Common myeloid progenitor, CD34-positive (primary cell): ENCODE results near the gene ADGRE1.

ENCODE experiments used
- CTCF ChIA-PET: fragments of 350-600 bp; sonication (Branson Sonifier 250); formaldehyde crosslinking; loops from one replicate; lab custom pipeline; 2021; ENCODE audit warnings: antibody characterized with exemption; lab: Charles Lee
- POLR2A ChIA-PET: fragments of 350-600 bp; sonication (Branson Sonifier 250); formaldehyde crosslinking; loops from one replicate; lab custom pipeline; 2021; ENCODE audit warnings: antibody characterized with exemption; lab: Charles Lee
- DNase-seq, 3 donors: peaks; one replicate each; pipeline versions ENCODE4 v3.0.0 to v3.0.0-alpha.2; 2013
- H3K27ac ChIP-seq, 2 experiments: 1 replicate in 1 of 2; 2 replicates in 1 of 2; pipeline ENCODE4 v1.7.0; 2013; ENCODE audit warnings: inconsistent platforms in 2 of 2, low read length in 2 of 2, mild to moderate bottlenecking in 2 of 2, low read depth in 1 of 2, moderate library complexity in 1 of 2; ENCODE audit not compliant: severe bottlenecking in 2 of 2, insufficient read depth in 1 of 2, poor library complexity in 1 of 2
- H3K27me3 ChIP-seq, 5 experiments: replicated peaks in 2 of 5; 1 replicate in 3 of 5; 2 replicates in 2 of 5; pipeline versions ENCODE4 v1.6.1 to v1.7.0; 2013; ENCODE audit warnings: low read length in 4 of 5, mild to moderate bottlenecking in 2 of 5, moderate library complexity in 2 of 5, inconsistent platforms in 1 of 5; ENCODE audit not compliant: insufficient read depth in 5 of 5, control insufficient read depth in 4 of 5
- H3K36me3 ChIP-seq, 4 experiments: 1 replicate in 2 of 4; 2 replicates in 2 of 4; pipeline versions ENCODE4 v1.6.1 to v1.7.0; 2013; ENCODE audit warnings: low read length in 3 of 4, control low read depth in 1 of 4, mild to moderate bottlenecking in 1 of 4; ENCODE audit not compliant: control insufficient read depth in 4 of 4, insufficient read depth in 4 of 4
- H3K4me1 ChIP-seq, 4 experiments: 1 replicate in 3 of 4; 2 replicates in 1 of 4; pipeline versions ENCODE4 v1.6.1 to v1.7.1; 2013; ENCODE audit warnings: low read length in 3 of 4, mild to moderate bottlenecking in 3 of 4, control low read depth in 1 of 4, inconsistent platforms in 1 of 4, moderate library complexity in 1 of 4; ENCODE audit not compliant: control insufficient read depth in 4 of 4, insufficient read depth in 4 of 4; ENCODE audit errors: control extremely low read depth in 1 of 4
- H3K4me3 ChIP-seq, 7 experiments: 1 replicate in 4 of 7; 2 replicates in 3 of 7; pipeline versions ENCODE4 v1.5.1 to v1.7.0; 2013; ENCODE audit warnings: mild to moderate bottlenecking in 7 of 7, low read length in 6 of 7, moderate library complexity in 6 of 7, inconsistent platforms in 2 of 7, low read depth in 2 of 7, control low read depth in 1 of 7; ENCODE audit not compliant: insufficient read depth in 4 of 7, control insufficient read depth in 1 of 7; ENCODE audit errors: extremely low read depth in 1 of 7
- H3K9me3 ChIP-seq, 5 experiments: 1 replicate in 4 of 5; 2 replicates in 1 of 5; pipeline versions ENCODE4 v1.6.1 to v1.7.1; 2013; ENCODE audit warnings: low read length in 4 of 5, mild to moderate bottlenecking in 2 of 5, inconsistent platforms in 1 of 5, low read depth in 1 of 5, moderate library complexity in 1 of 5; ENCODE audit not compliant: control insufficient read depth in 4 of 5, insufficient read depth in 2 of 5; ENCODE audit errors: control extremely low read depth in 1 of 5
- WGBS: methylation state at CpG from one replicate; pipeline ENCODE4 v1.1.5; 2013; ENCODE audit not compliant: insufficient coverage; 5-methylcytosine and 5-hydroxymethylcytosine counted together

ADGRE1 gene

DNA sequence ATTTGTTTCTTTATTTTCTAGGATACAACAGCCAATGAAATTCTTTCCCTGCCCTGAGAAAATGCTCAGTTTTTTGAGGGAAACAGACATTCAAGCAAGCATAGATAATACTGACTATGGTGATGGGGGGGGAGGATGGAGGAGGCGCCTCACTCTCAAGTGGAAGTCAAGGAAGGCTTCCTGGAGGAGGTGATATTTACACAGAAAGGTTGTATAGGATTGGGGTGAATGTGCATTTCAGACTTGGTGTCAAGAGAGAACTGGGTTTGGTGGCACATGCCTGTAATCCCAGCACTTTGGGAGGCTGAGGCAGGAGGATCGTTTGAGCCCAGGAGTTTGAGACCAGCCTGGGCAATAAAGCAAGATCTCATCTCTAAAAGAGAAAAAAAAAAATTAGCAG, 12.2 kb upstream of the ADGRE1 start:
- no peaks in the 10 kb centered on the region for H3K36me3 ChIP-seq
- CTCF ChIA-PET = interaction anchor here (0.6 to 2.2 kb wide), 2 partner anchors 12 to 16 kb away, joined by 3 to 5 read pairs; partner anchors contain the start of gene ADGRE1
- H3K27ac ChIP-seq = no peak overlapping the region
- no peak overlapping the region for H3K4me3 ChIP-seq
- no peaks in the 10 kb centered on the region for H3K27me3 ChIP-seq
- DNase-seq = no peak
- POLR2A ChIA-PET = no interaction called here
- 95% methylated on average over 2 of the region's 2 CpGs for WGBS
- H3K9me3 ChIP-seq = no peaks in the 10 kb centered on the region
- peaks cover 0 to 17% (median 17%) of the 10 kb centered on the region in 4 experiments for H3K4me1 ChIP-seq

DNA sequence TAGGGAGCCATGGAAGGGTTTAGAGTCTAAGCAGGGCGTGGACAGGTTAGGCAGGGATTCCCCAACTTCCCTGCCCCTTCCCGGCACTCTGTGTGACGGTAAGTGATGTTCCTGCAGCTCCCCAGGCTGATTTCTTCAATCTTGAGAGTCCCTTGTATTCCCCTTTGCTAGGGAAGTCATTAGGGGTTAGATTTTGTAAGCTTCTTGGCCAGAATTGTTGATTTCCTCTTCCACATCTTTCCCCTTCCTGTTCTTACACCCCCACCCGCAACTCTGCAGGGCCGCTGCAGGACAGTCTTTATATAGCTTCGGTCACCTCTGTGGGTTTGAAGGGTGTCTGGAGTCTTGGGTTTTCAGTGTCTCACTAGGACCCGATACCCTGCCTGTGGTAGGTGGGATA, 10.6 kb upstream of the ADGRE1 start:
- WGBS = no CpG with 5 or more reads among the region's 7 CpGs
- Histone ChIP-seq H3K27me3 (no peaks in the 10 kb centered on the region), H3K27ac (no peak overlapping the region), H3K9me3 (no peaks in the 10 kb centered on the region), H3K36me3 (no peaks in the 10 kb centered on the region), H3K4me3 (no peak overlapping the region), H3K4me1 (peaks cover 0 to 17% (median 13%) of the 10 kb centered on the region in 4 experiments)
- POLR2A ChIA-PET = no interaction called here
- DNase-seq = no peak
- CTCF ChIA-PET = interaction anchor here (1.2 to 2.2 kb wide), 4 partner anchors 9 to 13 kb away, joined by 3 to 5 read pairs (median 4); partner anchors contain the start of gene ADGRE1

DNA sequence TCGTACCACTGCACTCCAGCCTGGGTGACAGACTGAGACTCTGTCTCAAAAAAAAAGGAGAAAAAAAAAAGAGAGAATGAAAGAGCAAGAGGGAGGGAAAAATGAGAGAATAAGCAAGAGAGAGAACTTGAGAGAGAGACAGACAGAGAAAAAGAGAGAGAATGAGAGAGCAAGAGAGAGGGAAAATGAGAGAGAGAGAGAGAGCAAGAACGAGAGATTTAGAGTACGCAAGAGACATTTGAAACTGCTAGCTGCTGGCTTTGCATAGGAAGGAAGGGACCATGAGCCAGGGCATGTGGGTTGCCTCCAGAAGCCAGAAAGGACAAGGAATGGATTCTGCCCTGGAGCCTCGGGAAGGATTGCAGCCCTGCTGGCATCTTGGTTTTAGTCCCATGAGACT, 9.6 kb upstream of the ADGRE1 start:
- DNase-seq = no peak
- ChIA-PET CTCF (interaction anchor here (1.2 to 1.8 kb wide), 2 partner anchors 10 to 12 kb away, joined by 3 to 4 read pairs; no protein-coding TSS in a partner anchor), POLR2A (no interaction called here)
- Histone ChIP-seq H3K4me3 (no peak overlapping the region), H3K27me3 (no peaks in the 10 kb centered on the region), H3K36me3 (no peaks in the 10 kb centered on the region), H3K4me1 (peaks cover 0 to 17% (median 13%) of the 10 kb centered on the region in 4 experiments), H3K9me3 (no peaks in the 10 kb centered on the region), H3K27ac (no peak overlapping the region)
- WGBS = 92% methylated on average over 4 of the region's 4 CpGs

DNA sequence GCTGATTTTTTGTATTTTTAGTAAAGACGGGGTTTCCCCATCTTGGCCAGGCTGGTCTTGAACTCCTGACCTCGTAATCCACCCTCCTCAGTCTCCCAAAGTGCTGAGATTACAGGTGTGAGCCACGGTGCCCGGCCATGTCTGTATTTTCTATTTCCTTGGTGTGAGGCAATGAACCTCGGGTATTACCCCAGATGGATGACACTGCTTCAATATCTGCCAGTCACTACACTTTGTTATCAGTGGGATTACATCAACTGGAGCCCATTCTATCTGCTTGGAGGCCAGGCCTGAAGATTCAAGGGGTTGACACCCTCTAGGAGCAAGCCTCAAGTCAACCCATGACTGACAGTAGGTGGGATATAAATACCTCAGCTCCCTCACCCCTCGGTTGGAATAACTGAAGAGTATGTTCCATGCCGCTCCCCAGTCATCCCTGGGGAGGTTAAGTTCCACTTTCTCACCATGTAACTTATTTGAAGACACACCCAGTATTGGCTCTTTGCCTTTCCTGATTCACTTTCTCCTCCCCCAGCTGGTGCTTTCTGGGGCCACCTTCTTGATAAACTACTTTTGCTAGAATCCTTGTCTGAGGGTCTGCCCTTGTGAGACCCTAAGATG, 992 bp upstream of the ADGRE1 start:
- POLR2A ChIA-PET = no interaction called here
- no peaks in the 10 kb centered on the region for H3K36me3 ChIP-seq
- H3K27me3 ChIP-seq = no peaks in the 10 kb centered on the region
- H3K27ac ChIP-seq = no peak overlapping the region
- WGBS = 89% methylated on average over 4 of the region's 7 CpGs
- peaks cover 0 to 2% (median 0%) of the 10 kb centered on the region in 5 experiments for H3K9me3 ChIP-seq
- H3K4me1 ChIP-seq = peaks cover 14 to 38% (median 32%) of the 10 kb centered on the region in 4 experiments
- CTCF ChIA-PET = interaction anchor here (1.8 kb wide), 1 partner anchor 11 kb away, joined by 5 read pairs; no protein-coding TSS in a partner anchor
- no peak for DNase-seq
- H3K4me3 ChIP-seq = no peak overlapping the region

DNA sequence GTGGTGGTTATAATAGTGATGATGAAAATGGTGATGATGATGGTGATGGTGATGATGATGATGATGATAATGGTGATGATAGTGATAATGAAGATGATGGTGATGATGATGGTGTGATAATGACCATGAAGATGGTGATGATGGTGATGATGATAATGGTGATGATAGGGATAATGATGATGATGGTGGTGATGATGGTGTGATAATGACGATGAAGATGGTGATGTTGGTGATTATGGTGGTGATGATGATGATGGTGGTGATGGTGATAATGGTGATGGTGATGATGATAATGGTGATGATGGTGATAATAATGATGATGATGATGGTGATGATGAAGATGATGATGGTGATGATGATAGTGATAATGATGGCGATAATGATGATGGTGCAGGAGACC, 1.6 kb downstream of the ADGRE1 start:
- ChIA-PET POLR2A (no interaction called here), CTCF (interaction anchor here (0.6 to 2.6 kb wide), 5 partner anchors 12 to 467 kb away, joined by 3 to 10 read pairs (median 4); no protein-coding TSS in a partner anchor)
- H3K27ac ChIP-seq = no peak overlapping the region
- H3K36me3 ChIP-seq = no peaks in the 10 kb centered on the region
- WGBS = 100% methylated on average over 2 of the region's 2 CpGs
- no peak for DNase-seq
- H3K27me3 ChIP-seq = no peaks in the 10 kb centered on the region
- peaks cover 25 to 63% (median 55%) of the 10 kb centered on the region in 4 experiments for H3K4me1 ChIP-seq
- peaks cover 0 to 4% (median 0%) of the 10 kb centered on the region in 5 experiments for H3K9me3 ChIP-seq
- no peak overlapping the region for H3K4me3 ChIP-seq

DNA sequence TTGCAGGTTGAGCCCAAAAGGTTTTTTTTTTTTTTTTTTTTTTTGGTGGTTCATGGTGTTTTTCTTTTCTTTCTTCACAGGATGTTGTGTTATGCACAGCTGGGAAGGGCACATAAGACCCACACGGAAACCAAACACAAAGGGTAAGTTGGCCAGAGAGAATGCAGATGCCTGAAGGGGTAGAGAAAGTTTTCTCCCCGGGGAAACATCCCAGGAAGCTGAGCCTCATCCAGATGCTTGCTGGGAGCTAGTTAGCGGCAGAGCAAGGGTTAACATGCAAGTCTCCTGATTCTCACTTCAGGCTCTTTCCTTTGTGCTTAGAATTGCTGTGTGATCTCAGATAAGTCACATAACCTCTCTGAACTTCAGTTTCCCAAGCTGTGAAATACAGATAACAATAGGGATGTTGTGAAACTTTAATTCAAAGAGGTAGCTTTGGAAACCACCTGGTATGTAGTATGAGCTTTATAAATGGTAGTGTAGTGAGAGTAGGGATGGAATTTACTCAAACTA, 3.1 kb downstream of the ADGRE1 start:
- ChIA-PET CTCF (interaction anchor here (0.6 to 2.6 kb wide), 7 partner anchors 10 to 450 kb away, joined by 3 to 10 read pairs (median 4); no protein-coding TSS in a partner anchor), POLR2A (interaction anchor here (0.6 kb wide), 1 partner anchor 449 kb away, joined by 4 read pairs; no protein-coding TSS in a partner anchor)
- 50% methylated on average over 2 of the region's 3 CpGs for WGBS
- DNase-seq = peak in 1 of 3 donors; percentile 49
- Histone ChIP-seq H3K27me3 (no peaks in the 10 kb centered on the region), H3K27ac (no peak overlapping the region), H3K9me3 (peaks cover 0 to 18% (median 6%) of the 10 kb centered on the region in 5 experiments), H3K36me3 (peaks cover 0 to 6% (median 2%) of the 10 kb centered on the region in 4 experiments), H3K4me1 (peaks cover 25 to 68% (median 58%) of the 10 kb centered on the region in 4 experiments), H3K4me3 (peak overlapping the region in 2 of 7 experiments; percentile 19 to 38)
